WTC11 (cell line): ENCODE results near the gene ABHD6. TPM values are rescaled to one million over a fixed set of nuclear protein-coding genes. Genes with fewer than 3 reads are reported as not detected.

ENCODE experiments used
- ATAC-seq: fragments of 200-7000 bp; cut with Tn5 transposase; 2 replicates; pipeline ENCODE4 v1.10.0; 2021; ENCODE audit warnings: mild to moderate bottlenecking, moderate library complexity
- CTCF ChIA-PET: fragments of 300-600 bp; sonication (Branson Sonifier 250); formaldehyde crosslinking; loops from one replicate; lab custom pipeline; 2021; ENCODE audit warnings: antibody characterized with exemption; lab: Charles Lee
- POLR2A ChIA-PET: fragments of 350-600 bp; sonication (Branson Sonifier 250); formaldehyde crosslinking; loops from one replicate; lab custom pipeline; 2021; ENCODE audit warnings: antibody characterized with exemption; lab: Charles Lee
- DNase-seq: peaks from one replicate; pipeline ENCODE4 v3.0.0; 2021; ENCODE audit warnings: low spot score
- H3K27ac Mint-ChIP-seq: 2 replicates; pipeline ENCODE4 v1.8.0; 2021; ENCODE audit warnings: mixed read lengths
- H3K27me3 Mint-ChIP-seq: 2 replicates; pipeline ENCODE4 v1.8.0; 2021; ENCODE audit warnings: low read depth, mild to moderate bottlenecking, moderate library complexity, mixed read lengths
- H3K36me3 Mint-ChIP-seq: 2 replicates; pipeline ENCODE4 v1.8.0; 2021; ENCODE audit warnings: mixed read lengths
- H3K4me1 Mint-ChIP-seq: 2 replicates; pipeline ENCODE4 v1.8.0; 2022; ENCODE audit warnings: mixed read lengths
- H3K4me3 Mint-ChIP-seq: 2 replicates; pipeline ENCODE4 v1.8.0; 2021; ENCODE audit warnings: mild to moderate bottlenecking, moderate library complexity, mixed read lengths
- H3K9me3 Mint-ChIP-seq: 2 replicates; pipeline ENCODE4 v1.8.0; 2021; ENCODE audit warnings: mixed read lengths
- AFF4 ChIP-seq: sonication (generic); formaldehyde crosslinking; IDR thresholded peaks from 2 replicates; pipeline ENCODE4 v1.8.1; 2023; ENCODE audit warnings: mild to moderate bottlenecking, missing genetic modification reagents, borderline replicate concordance
- ATF1 ChIP-seq: sonication (generic); formaldehyde crosslinking; IDR thresholded peaks from 2 replicates; pipeline ENCODE4 v1.8.1; 2023; ENCODE audit warnings: mild to moderate bottlenecking, moderate library complexity, missing genetic modification reagents
- FOXK1 ChIP-seq: sonication (generic); formaldehyde crosslinking; IDR thresholded peaks from 2 replicates; pipeline ENCODE4 v1.8.0; 2022; ENCODE audit warnings: mild to moderate bottlenecking, moderate library complexity, missing genetic modification reagents
- JAZF1 ChIP-seq: fragments of 250-450 bp; sonication (Bioruptor Pico); IDR thresholded peaks from 2 replicates; pipeline ENCODE4 v1.9.0; 2021; ENCODE audit warnings: moderate library complexity, mild to moderate bottlenecking, inconsistent platforms
- KAT7 ChIP-seq: sonication (generic); formaldehyde crosslinking; IDR thresholded peaks from 2 replicates; pipeline ENCODE4 v1.8.1; 2023; ENCODE audit warnings: missing genetic modification reagents, mild to moderate bottlenecking, borderline replicate concordance
- MLX ChIP-seq: sonication (generic); formaldehyde crosslinking; IDR thresholded peaks from 2 replicates; pipeline ENCODE4 v1.8.1; 2023; ENCODE audit warnings: mild to moderate bottlenecking, missing genetic modification reagents, moderate library complexity
- NR1H2 ChIP-seq: sonication (generic); formaldehyde crosslinking; IDR thresholded peaks from 2 replicates; pipeline ENCODE4 v1.9.0; 2021; ENCODE audit warnings: mild to moderate bottlenecking, moderate library complexity, missing genetic modification reagents
- RORB ChIP-seq: fragments of 250-450 bp; sonication (Bioruptor Pico); IDR thresholded peaks from 2 replicates; pipeline ENCODE4 v1.9.0; 2021; ENCODE audit warnings: mild to moderate bottlenecking
- SP1 ChIP-seq: sonication (generic); formaldehyde crosslinking; conservative IDR thresholded peaks from 2 replicates; pipeline ENCODE4 v1.8.1; 2022; ENCODE audit warnings: missing genetic modification reagents
- TEAD1 ChIP-seq: sonication (generic); formaldehyde crosslinking; IDR thresholded peaks from 2 replicates; pipeline ENCODE4 v1.8.0; 2022; ENCODE audit warnings: mild to moderate bottlenecking, missing genetic modification reagents
- ZNF232 ChIP-seq: sonication (generic); formaldehyde crosslinking; IDR thresholded peaks from 2 replicates; pipeline ENCODE4 v1.8.0; 2022; ENCODE audit warnings: mild to moderate bottlenecking, missing genetic modification reagents
- ZNF425 ChIP-seq: fragments of 250-450 bp; sonication (Bioruptor Pico); conservative IDR thresholded peaks from 2 replicates; pipeline ENCODE4 v1.9.0; 2021; ENCODE audit warnings: mild to moderate bottlenecking
- ZNF512 ChIP-seq: sonication (generic); formaldehyde crosslinking; IDR thresholded peaks from 2 replicates; pipeline ENCODE4 v1.8.1; 2022; ENCODE audit warnings: missing genetic modification reagents, borderline replicate concordance
- ZNF671 ChIP-seq: fragments of 250-450 bp; sonication (Bioruptor Pico); IDR thresholded peaks from 2 replicates; pipeline ENCODE4 v1.8.0; 2021; ENCODE audit warnings: mild to moderate bottlenecking
- total RNA-seq: library from RNA; stranded (reverse); gene quantifications from 3 replicates; pipeline ENCODE4 v1.2.3, GENCODE V29; 2021
- TF ChIP-seq, protein P1 (sequence below): sonication (generic); formaldehyde crosslinking; IDR thresholded peaks from 2 replicates; pipeline ENCODE4 v1.8.1; 2023; ENCODE audit warnings: mild to moderate bottlenecking, missing genetic modification reagents, moderate library complexity

ABHD6 gene
- total RNA-seq, 1 experiment from 2014 or later = 5.4 TPM

DNA sequence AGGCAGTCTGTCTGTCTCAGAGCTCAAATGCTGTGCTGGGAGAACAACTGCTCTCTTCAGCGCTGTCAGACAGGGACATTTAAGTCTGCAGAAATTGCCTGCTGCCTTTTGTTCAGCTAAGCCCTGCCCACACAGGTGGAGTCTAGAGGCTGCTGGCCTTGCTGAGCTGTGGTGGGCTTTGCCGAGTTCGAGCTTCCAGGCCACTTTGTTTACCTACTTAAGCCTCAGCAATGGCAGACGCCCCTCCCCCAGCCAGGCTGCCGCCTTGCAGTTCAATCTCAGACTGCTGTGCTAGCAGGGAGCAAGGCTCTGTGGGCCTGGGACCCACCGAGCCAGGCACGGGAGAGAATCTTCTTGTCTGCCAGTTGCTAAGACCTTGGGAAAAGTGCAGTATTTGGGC lies 43.5 kb downstream of the ABHD6 start (continued):
- TF ChIP-seq SP1 (CRISPR knock-in tag) (no peak), RORB (CRISPR knock-in tag) (no peak)

- Mint-ChIP-seq H3K36me3 (peaks cover 21% of the 10 kb centered on the region), H3K27me3 (no peaks in the 10 kb centered on the region), H3K4me3 (no peak overlapping the region), H3K9me3 (peaks cover 9% of the 10 kb centered on the region), H3K27ac (no peak overlapping the region), H3K4me1 (no peaks in the 10 kb centered on the region)
- ChIA-PET POLR2A (no interaction called here), CTCF (no interaction called here)
- ATAC-seq (no peak), DNase-seq (no peak)
- TF ChIP-seq, protein P1, sequence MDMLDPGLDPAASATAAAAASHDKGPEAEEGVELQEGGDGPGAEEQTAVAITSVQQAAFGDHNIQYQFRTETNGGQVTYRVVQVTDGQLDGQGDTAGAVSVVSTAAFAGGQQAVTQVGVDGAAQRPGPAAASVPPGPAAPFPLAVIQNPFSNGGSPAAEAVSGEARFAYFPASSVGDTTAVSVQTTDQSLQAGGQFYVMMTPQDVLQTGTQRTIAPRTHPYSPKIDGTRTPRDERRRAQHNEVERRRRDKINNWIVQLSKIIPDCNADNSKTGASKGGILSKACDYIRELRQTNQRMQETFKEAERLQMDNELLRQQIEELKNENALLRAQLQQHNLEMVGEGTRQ (CRISPR knock-in tag) = no peak
- no peak for TF ChIP-seq AFF4
- TF ChIP-seq ZNF671 = no peak
- TF ChIP-seq ZNF232 (CRISPR knock-in tag) = no peak
- no peak for TF ChIP-seq KAT7
- TF ChIP-seq ZNF512 (CRISPR knock-in tag) = no peak
- no peak for TF ChIP-seq JAZF1
- TF ChIP-seq ZNF425 = no peak
Observed at GRCh38 chr3:58285334-58285733, 47.7 kb downstream of the ABHD6 start.

- Mint-ChIP-seq H3K9me3 (peaks cover 9% of the 10 kb centered on the region; the same call in 1 of the 2 replicates), H3K4me1 (no peaks in the 10 kb centered on the region)
- POLR2A ChIA-PET = no interaction called here
- no peak for TF ChIP-seq ATF1 (CRISPR knock-in tag)
- no peak for TF ChIP-seq TEAD1 (CRISPR knock-in tag)
- TF ChIP-seq NR1H2 (CRISPR knock-in tag) = no peak
- no peak for TF ChIP-seq MLX (CRISPR knock-in tag)
- TF ChIP-seq FOXK1 (CRISPR knock-in tag) = no peak
- TF ChIP-seq, all 79 proteins: peak for 0
- no peak overlapping the region for H3K27ac Mint-ChIP-seq
- ATAC-seq (no peak), DNase-seq (no peak)
- H3K27me3 Mint-ChIP-seq = no peaks in the 10 kb centered on the region
- peaks cover 17% of the 10 kb centered on the region for H3K36me3 Mint-ChIP-seq
- no peak overlapping the region for H3K4me3 Mint-ChIP-seq
- CTCF ChIA-PET = no interaction called here
Observed at GRCh38 chr3:58287354-58287753, 49.8 kb downstream of the ABHD6 start.
